OCI-LY1 (cell line): ENCODE measurements around the gene ZNF25.

ENCODE experiments used
- H2AFZ ChIP-seq: fragments of 200-600 bp; sonication (generic), shearing (Covaris generic); 2 replicates; pipeline ENCODE4 v1.6.0; 2014; ENCODE audit warnings: antibody characterized with exemption, mild to moderate bottlenecking, low read length
- H3F3A ChIP-seq: fragments of 200-600 bp; sonication (generic), shearing (Covaris generic); 2 replicates; pipeline ENCODE4 v1.6.0; 2014; ENCODE audit warnings: mild to moderate bottlenecking, antibody characterized with exemption, low read length, moderate library complexity; ENCODE audit not compliant: insufficient read depth
- H3K27ac ChIP-seq: fragments of 200-600 bp; sonication (generic); 2 replicates; pipeline ENCODE4 v1.5.1; 2014; ENCODE audit warnings: low read length, mixed run types, mild to moderate bottlenecking, low read depth; ENCODE audit not compliant: poor library complexity, severe bottlenecking
- H3K27me3 ChIP-seq: fragments of 200-600 bp; sonication (generic); 2 replicates; pipeline ENCODE4 v1.6.0; 2014; ENCODE audit warnings: antibody characterized with exemption, mild to moderate bottlenecking, low read length, moderate library complexity; ENCODE audit not compliant: insufficient read depth
- H3K36me3 ChIP-seq: fragments of 200-600 bp; sonication (generic); 2 replicates; pipeline ENCODE4 v1.6.1; 2014; ENCODE audit warnings: mild to moderate bottlenecking, antibody characterized with exemption, low read length, moderate library complexity, mixed read lengths; ENCODE audit not compliant: insufficient read depth
- H3K4me1 ChIP-seq: fragments of 200-600 bp; sonication (generic); 2 replicates; pipeline ENCODE4 v1.5.1; 2014; ENCODE audit warnings: mild to moderate bottlenecking, low read length, moderate library complexity; ENCODE audit not compliant: insufficient read depth, severe bottlenecking
- H3K4me2 ChIP-seq: fragments of 200-600 bp; sonication (generic), shearing (Covaris generic); 2 replicates; pipeline ENCODE4 v1.6.1; 2014; ENCODE audit warnings: low read length
- H3K4me3 ChIP-seq: fragments of 200-600 bp; sonication (generic); 2 replicates; pipeline ENCODE4 v1.5.1; 2014; ENCODE audit warnings: low read length, low read depth, mild to moderate bottlenecking, mixed read lengths; ENCODE audit not compliant: poor library complexity, severe bottlenecking
- H3K79me2 ChIP-seq: fragments of 200-600 bp; shearing (Covaris generic); 2 replicates; pipeline ENCODE4 v1.6.1; 2016; ENCODE audit warnings: mixed run types, low read length, mixed read lengths; ENCODE audit not compliant: insufficient read depth
- H3K9ac ChIP-seq: fragments of 200-600 bp; sonication (generic), shearing (Covaris generic); 2 replicates; pipeline ENCODE4 v1.6.1; 2014; ENCODE audit warnings: mild to moderate bottlenecking, low read length, mixed read lengths
- H3K9me2 ChIP-seq: fragments of 200-600 bp; sonication (generic), shearing (Covaris generic); 2 replicates; pipeline ENCODE4 v1.6.1; 2014; ENCODE audit warnings: low read depth, mild to moderate bottlenecking, low read length, mixed read lengths
- H3K9me3 ChIP-seq: fragments of 200-600 bp; shearing (Covaris generic); 2 replicates; pipeline ENCODE4 v1.6.1; 2014; ENCODE audit warnings: low read length, mixed read lengths
- H4K20me1 ChIP-seq: fragments of 200-600 bp; sonication (generic), shearing (Covaris generic); 2 replicates; pipeline ENCODE4 v1.6.0; 2016; ENCODE audit warnings: mild to moderate bottlenecking, low read length; ENCODE audit not compliant: insufficient read depth
- EZH2 ChIP-seq: fragments of 200-600 bp; sonication (generic), shearing (Covaris generic); IDR thresholded peaks from 2 replicates; pipeline ENCODE4 v1.8.0; 2017; ENCODE audit warnings: borderline replicate concordance, mixed run types, mild to moderate bottlenecking, antibody characterized with exemption, low read length, moderate library complexity, mixed read lengths
- TF ChIP-seq, protein P1 (sequence below): fragments of 200-600 bp; sonication (generic), shearing (Covaris generic); IDR thresholded peaks from 2 replicates; pipeline ENCODE4 v1.5.1; 2017; ENCODE audit warnings: mild to moderate bottlenecking, antibody characterized with exemption, low read length, moderate library complexity, mixed read lengths

Gene ZNF25

DNA sequence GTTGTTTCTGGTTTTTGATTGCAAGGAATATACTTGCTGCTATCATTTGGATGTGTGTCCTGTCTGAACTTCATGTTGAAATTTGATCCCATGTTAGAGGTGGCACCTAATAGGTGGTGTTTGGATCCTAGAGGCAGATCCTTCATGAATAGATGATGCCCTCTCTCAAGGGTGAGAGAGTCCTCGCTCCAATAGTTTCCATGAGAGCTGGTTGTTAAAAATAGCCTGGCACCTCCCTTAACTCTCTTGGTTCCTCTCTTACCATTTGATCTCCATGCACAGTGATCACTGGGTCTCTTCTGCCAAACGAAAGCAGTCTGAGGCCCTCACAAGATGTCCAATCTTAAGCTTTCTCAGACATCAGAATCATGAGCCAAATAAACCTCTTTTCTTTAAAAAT lies 70.1 kb downstream of the ZNF25 start:
- Histone ChIP-seq H3K79me2 (no peaks in the 10 kb centered on the region), H3K36me3 (no peaks in the 10 kb centered on the region), H3K27me3 (no peaks in the 10 kb centered on the region), H3K9me3 (no peaks in the 10 kb centered on the region), H2AFZ (no peak overlapping the region), H3K4me2 (no peak overlapping the region), H3F3A (no peaks in the 10 kb centered on the region), H3K27ac (no peak overlapping the region), H4K20me1 (no peaks in the 10 kb centered on the region), H3K4me3 (no peak overlapping the region), H3K4me1 (no peaks in the 10 kb centered on the region), H3K9ac (no peak overlapping the region), H3K9me2 (no peaks in the 10 kb centered on the region)
- TF ChIP-seq EZH2: no peak
- TF ChIP-seq, protein P1, sequence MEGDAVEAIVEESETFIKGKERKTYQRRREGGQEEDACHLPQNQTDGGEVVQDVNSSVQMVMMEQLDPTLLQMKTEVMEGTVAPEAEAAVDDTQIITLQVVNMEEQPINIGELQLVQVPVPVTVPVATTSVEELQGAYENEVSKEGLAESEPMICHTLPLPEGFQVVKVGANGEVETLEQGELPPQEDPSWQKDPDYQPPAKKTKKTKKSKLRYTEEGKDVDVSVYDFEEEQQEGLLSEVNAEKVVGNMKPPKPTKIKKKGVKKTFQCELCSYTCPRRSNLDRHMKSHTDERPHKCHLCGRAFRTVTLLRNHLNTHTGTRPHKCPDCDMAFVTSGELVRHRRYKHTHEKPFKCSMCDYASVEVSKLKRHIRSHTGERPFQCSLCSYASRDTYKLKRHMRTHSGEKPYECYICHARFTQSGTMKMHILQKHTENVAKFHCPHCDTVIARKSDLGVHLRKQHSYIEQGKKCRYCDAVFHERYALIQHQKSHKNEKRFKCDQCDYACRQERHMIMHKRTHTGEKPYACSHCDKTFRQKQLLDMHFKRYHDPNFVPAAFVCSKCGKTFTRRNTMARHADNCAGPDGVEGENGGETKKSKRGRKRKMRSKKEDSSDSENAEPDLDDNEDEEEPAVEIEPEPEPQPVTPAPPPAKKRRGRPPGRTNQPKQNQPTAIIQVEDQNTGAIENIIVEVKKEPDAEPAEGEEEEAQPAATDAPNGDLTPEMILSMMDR: no peak
